ENCODE measurements around the gene R3HDM4.
"Not testable (repeated sequence)": the region's sequence is repeated elsewhere in the genome, so short reads cannot be mapped to it uniquely, and the experiment has no call there.

R3HDM4 gene

DNA sequence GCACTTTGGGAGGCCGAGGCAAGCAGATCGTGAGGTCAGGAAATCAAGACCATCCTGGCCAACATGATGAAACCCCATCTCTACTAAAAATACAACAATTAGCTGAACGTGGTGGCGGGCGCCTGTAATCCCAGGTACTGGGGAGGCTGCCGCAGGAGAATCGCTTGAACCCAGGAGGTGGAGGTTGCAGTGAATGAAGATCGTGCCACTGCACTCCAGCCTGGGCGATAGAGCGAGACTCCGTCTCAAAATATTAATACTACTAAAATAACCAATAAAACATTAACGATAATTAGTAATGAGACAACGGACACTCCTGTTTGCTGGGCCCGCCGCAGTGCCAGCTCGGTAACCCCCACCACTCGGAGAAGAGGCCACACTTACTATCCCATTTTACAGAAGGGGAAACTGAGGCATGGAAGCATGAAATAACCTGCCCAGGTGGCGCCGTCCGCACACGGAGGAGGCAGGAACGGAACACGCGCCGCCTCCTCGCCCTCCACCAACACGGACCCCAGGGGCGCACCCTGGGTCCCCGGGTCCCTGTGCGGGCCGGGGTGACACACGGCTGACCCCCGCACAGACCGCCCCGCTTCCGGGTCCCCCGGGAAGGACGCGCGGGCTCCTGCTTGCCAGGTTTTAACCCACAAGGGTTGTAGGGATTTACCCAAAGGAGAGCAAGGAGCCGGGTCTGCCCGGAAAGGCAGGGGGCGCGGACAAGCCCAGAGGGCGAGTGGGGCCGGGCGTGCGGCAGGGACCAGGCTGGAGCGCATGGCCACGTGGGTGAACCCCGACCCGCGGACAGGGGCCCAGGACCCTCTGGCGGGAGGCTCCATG lies 1.6 kb downstream of the R3HDM4 start:
- DNase-seq: no peak

- DNase-seq: peak; percentile 43
Measured at GRCh38 chr19:907183-907853, 5.7 kb downstream of the R3HDM4 start.

DNA sequence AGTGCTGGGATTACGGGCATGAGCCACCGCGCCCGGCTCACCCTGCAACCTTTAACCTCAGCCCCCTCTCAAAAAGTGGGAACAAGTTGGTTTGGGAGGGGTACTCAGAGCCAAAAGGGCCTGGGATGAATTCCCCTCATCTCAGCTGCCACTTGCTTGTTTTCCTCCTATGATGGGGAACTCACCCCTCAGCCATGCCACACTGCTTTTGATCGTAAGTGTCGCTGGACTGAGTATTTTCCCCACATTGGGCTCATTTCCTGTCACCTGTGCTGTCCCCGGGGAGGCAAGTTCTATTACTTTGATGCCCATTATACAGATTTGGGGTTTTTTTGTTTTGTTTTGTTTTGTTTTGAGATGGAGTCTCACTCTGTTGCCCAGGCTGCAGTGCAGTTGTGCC lies 6.5 kb downstream of the R3HDM4 start:
- DNase-seq: peak; percentile 67

DNA sequence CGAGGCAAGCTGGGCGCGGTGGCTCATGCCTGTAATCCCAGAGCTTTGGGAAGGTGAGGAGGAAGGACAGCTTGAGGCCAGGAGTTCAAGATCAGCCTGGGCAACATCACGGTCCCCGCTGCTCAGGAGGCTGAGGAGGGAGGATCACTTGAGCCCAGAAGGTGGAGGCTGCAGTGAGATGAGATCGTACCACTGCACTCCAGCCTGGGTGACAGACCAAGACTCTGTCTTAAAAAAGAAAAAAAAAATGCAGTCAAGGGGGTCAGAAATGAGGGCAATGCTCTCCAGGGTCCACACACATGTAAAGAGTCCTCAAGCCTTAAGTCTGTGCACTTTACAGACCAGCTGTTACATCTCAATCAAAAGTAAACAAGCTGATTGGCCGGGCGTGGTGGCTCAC lies 8.5 kb downstream of the R3HDM4 start:
- DNase-seq: no peak

GRCh38 chr19:903266-903797 lies 9.7 kb downstream of the R3HDM4 start:
- no peak for DNase-seq

DNA sequence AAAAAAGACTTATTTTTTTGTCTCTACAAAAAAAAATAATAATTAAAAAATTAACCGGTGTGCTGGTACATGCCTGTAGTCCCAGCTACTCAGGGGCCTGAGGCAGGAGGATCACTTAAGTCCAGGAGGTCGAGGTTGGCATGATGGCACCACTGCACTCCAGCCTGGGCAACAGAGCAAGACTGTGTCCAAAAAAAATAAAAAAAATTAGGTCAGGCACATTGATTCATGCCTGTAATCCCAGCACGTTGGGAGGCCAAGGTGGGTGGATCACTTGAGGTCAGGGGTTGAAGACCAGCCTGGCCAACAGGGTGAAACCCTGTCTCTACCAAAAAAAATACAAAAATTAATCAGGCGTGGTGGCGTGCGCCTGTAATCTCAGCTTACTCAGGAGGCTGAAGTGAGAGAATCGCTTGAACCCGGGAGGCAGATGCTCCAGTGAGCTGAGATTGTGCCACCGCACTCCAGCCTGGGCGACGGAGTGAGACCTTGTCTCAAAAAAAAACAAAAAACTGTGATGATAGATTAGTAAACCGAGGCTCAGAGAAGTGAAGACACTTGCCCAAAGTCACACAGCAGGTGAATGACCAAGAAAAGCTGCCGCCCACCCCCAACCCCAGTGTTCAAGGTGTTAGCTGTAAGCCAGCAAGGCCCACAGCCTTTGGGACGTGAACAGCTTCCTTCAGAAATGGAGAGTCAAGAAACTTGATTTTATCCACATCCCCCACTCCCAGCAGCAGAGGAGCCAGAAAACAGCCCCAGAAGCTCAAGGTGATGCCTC lies 10.4 kb downstream of the R3HDM4 start:
- DNase-seq: no peak

GRCh38 chr19:902093-902370 lies 11.0 kb downstream of the R3HDM4 start:
- no peak for DNase-seq

DNA sequence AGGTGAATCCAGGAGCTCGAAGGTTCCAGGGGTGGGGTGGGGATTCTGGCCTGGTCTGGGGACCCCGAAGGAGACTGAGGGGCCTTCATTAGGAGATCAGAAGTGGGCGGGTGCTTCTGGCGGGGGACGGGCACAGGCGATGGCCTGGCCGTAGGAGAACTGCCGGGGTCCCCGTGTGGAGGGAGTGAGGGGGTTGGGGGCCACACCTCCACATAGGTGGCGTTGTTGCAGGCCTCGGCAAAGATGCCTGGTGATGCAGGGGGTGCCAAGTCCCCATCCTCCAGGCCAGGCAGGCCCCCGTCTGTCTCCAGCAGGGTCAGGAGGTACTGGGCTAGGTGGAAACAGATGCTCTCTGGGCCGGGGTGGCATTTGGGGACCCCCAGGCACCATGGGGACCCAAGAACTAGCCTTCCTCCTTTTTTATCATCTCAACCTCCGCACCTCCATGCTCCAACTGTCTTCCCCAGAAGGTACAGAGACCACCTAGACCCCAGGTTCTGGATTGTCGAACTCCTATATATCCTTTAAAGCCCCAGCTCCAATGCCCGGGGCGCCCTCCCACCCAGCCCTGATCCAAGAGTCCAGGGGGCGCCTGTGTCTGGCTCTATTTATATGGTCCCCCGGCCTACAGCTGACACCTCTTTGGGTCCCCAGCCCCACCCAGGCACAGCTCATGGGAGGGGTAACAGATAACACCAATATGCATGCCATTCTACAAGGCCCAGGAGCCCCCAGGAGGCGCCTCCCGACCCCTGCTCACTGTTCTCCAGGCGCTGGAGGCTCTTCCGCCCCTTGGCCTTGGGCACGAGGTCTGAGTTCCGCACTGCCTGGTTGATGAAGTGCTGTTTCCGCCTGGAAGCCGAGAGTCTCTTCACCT lies 11.6 kb downstream of the R3HDM4 start:
- no peak for DNase-seq

DNA sequence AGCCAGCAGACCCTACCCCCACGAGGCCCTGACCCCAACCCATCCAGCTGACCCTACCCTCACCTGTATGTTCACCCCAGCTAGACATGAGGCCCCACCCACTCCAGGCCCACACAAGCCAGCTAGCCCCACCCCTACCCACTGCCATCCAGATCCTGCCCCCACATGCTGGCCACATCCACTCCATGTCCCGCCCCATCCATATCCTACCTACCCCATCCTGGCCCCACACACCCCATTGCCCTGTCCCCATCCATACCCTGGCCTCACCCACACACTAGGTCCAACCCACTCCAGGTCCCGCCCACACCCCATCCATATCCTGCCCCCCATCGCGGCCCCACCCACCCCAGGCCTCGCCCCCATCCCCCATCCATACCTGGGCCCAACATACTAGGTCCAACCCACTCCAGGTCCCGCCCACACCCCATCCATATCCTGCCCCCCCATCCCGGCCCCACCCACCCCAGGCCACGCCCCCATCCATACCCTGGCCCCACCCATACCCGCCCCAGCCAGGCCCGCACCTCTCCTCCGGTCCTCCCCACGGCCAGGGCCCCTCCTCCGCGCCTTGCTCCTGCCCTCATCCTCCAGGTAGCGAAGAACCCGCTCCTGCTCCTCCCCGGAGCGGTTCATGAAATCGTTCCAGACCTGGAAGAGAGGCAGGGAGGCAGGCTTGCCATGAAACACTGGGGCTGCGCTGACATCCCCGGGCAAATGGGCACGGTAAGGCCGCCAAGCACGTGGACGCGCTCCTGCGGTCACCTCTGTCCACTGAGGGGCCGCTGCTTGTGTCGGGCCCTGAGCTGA lies 12.5 kb downstream of the R3HDM4 start:
- DNase-seq: peak; percentile 64

GRCh38 chr19:900043-900301 lies 13.0 kb downstream of the R3HDM4 start:
- DNase-seq: no peak

GRCh38 chr19:899336-900042 lies 13.5 kb downstream of the R3HDM4 start:
- DNase-seq: no peak

GRCh38 chr19:898663-899062 lies 14.4 kb downstream of the R3HDM4 start:
- no peak for DNase-seq

GRCh38 chr19:897442-898039 lies 15.5 kb downstream of the R3HDM4 start:
- DNase-seq: no peak

DNA sequence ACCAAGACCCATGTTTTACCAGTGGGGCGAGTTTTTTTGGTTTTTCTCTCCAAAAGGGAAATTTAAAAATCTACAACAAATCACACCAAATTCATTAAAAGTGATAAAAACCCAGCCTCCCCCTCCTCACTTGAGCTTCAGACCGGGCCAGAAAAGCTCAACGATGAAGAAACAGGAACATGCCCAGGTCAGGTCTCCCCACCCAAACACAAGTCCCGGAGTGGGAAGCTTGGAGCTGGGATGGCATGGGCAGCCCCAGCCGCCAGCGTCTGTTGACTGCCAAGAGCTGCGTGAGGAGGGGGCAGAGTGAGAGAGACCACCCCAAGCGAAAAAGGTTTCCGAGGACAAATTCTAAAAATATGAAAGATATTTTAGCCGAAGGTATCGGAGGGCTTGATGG lies 16.0 kb downstream of the R3HDM4 start:
- no peak for DNase-seq

DNA sequence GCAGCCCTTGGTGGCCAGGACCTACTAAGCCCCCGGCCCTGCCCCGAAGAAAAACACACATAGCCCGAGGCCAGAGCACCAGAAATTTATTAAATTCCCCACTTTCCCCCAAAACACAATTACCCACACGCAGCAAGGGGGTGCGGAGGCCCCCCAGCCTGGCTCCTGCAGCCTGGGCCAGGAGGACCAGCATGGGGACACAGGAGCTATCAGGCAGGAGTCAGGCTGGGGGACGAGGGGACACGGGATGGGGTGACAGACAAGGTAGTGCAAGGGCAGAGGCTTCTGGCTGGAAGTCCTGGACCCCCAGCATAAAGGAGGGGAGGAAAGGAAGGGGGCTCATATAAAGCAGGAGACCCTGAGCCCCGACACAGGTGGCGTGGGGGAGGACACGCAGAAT lies 16.6 kb downstream of the R3HDM4 start:
- DNase-seq: no peak

- peak; percentile 93 for DNase-seq
Measured at GRCh38 chr19:892894-893689, 19.9 kb downstream of the R3HDM4 start, which contains the start of the genes MED16 and RNU6-9. TSS of gene MED16 (minus strand) at chr19:893187. CDS start at chr19:891131, 2,056 bp downstream. TSS of gene RNU6-9 (plus strand) at chr19:893484.

DNA sequence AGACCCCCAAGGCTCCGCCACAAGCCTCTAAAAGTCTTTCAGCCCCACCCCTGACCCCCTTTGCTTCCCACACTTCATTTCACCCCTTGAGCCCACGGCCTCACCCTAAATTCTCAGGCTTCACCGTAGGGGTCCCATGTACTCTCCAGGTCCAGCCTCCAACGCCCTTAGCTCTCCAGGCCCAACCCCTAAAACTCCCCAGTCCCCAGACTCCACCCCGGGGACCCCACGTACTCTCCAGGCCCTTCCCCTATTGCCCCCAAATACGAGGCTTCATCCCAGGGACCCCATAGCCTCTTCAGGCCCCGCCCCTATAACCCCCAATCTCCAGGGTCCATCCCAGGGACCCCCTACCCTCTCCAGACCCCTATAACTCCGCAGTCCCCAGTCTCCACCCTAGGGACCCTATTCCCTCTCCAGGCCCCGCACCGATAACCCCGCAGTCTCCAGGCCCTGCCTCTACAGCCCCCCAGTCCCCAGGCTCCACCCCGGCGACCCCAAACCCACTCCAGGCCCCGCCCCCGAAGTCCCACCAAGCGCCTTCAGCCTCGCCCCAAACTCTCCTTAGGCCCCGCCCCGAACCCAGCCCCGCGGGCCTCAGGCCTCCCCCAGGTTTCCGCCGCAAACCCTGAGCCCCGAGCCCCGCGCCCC lies 20.7 kb downstream of the R3HDM4 start:
- DNase-seq: no peak

DNA sequence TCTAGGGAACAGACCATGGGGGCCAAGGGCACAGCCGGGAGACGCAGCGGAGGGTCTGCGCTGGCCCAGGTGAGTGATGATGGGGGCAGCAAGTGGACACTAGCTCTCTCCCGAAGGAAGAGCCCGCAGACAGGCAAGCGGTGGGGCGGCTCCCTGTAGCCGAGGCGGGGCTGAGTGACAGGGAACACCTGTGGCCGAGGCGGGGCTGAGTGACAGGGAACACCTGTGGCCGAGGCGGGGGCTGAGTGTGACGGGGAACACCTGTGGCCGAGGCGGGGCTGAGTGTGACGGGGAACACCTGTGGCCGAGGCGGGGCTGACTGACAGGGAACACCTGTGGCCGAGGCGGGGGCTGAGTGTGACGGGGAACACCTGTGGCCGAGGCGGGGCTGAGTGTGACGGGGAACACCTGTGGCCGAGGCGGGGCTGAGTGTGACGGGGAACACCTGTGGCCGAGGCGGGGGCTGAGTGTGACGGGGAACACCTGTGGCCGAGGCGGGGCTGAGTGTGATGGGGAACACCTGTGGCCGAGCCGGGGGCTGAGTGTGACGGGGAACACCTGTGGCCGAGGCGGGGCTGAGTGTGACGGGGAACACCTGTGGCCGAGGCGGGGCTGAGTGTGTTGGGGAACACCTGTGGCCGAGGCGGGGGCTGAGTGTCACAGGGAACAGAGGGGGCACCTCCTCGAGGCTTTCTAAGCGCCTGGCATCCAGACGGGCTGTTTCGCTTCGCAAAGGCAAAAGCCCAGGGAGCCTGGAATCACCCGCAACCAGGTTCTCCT lies 21.4 kb downstream of the R3HDM4 start:
- DNase-seq: not testable (repeated sequence)

DNA sequence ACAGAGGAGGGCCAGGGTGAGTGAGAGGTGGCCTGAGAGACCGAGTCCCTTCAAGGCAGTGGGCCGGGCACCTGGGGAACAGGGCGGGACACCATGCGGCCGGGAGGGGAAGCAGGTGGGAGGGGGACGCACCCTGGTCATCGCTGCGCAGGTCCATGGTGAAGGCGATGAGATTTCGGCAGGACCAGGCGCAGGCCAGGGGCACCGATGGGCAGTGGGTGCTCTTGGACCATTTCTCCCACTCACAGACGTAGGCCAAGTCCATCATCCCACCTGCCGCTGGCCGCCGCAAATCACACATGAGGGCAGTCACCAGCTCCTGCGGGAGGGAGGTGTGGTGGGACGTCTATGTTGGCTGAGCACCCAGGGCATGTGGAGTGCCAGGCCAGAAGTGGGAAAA lies 22.2 kb downstream of the R3HDM4 start:
- no peak for DNase-seq

Measured in CD4-positive, alpha-beta T cell treated with Interleukin-21 for 1 hour (primary cell).